DOHH2 (cell line): ENCODE measurements around the gene GLOD5.

Experiments used
- H3F3A ChIP-seq: fragments of 200-600 bp; sonication (generic), shearing (Covaris generic); 2 replicates; pipeline ENCODE4 v1.6.0; 2016; ENCODE audit warnings: antibody characterized with exemption, mild to moderate bottlenecking; ENCODE audit not compliant: control insufficient read depth, insufficient read depth
- H3K27ac ChIP-seq: fragments of 200-600 bp; sonication (generic); 2 replicates; pipeline ENCODE4 v1.5.1; 2014; ENCODE audit warnings: low read depth, mild to moderate bottlenecking, low read length, moderate library complexity
- H3K27me3 ChIP-seq: fragments of 200-600 bp; sonication (generic); 2 replicates; pipeline ENCODE4 v1.6.1; 2014; ENCODE audit warnings: mild to moderate bottlenecking, low read length, mixed read lengths; ENCODE audit not compliant: control insufficient read depth
- H3K36me3 ChIP-seq: fragments of 200-600 bp; sonication (generic); 2 replicates; pipeline ENCODE4 v1.6.1; 2014; ENCODE audit warnings: mild to moderate bottlenecking, low read length, moderate library complexity, mixed read lengths; ENCODE audit not compliant: control insufficient read depth
- H3K4me1 ChIP-seq: fragments of 200-600 bp; sonication (generic); 2 replicates; pipeline ENCODE4 v1.6.1; 2014; ENCODE audit warnings: mild to moderate bottlenecking, low read length, mixed read lengths; ENCODE audit not compliant: control insufficient read depth
- H3K4me2 ChIP-seq: fragments of 200-600 bp; sonication (generic); 2 replicates; pipeline ENCODE4 v1.6.0; 2014; ENCODE audit warnings: mild to moderate bottlenecking, low read length, moderate library complexity
- H3K4me3 ChIP-seq: fragments of 200-600 bp; sonication (generic); 2 replicates; pipeline ENCODE4 v1.5.1; 2014; ENCODE audit warnings: mild to moderate bottlenecking, low read length, mixed read lengths
- H3K79me2 ChIP-seq: fragments of 200-600 bp; sonication (generic); 2 replicates; pipeline ENCODE4 v1.6.1; 2014; ENCODE audit warnings: mild to moderate bottlenecking, low read length, mixed read lengths; ENCODE audit not compliant: control insufficient read depth
- H3K9me2 ChIP-seq: fragments of 200-600 bp; sonication (generic); replicated peaks from 2 replicates; pipeline ENCODE4 v1.6.1; 2014; ENCODE audit warnings: mild to moderate bottlenecking, low read length, mixed read lengths; ENCODE audit not compliant: control insufficient read depth
- H3K9me3 ChIP-seq: fragments of 200-600 bp; sonication (generic); 2 replicates; pipeline ENCODE4 v1.6.1; 2014; ENCODE audit warnings: antibody characterized with exemption, low read length, mixed read lengths; ENCODE audit not compliant: control insufficient read depth, insufficient read depth
- H4K20me1 ChIP-seq: fragments of 200-600 bp; sonication (generic); 2 replicates; pipeline ENCODE4 v1.6.0; 2014; ENCODE audit warnings: low read depth, mild to moderate bottlenecking, antibody characterized with exemption, low read length, moderate library complexity; ENCODE audit not compliant: control insufficient read depth, insufficient read depth
- EZH2phosphoT487 ChIP-seq: fragments of 200-600 bp; sonication (generic); IDR thresholded peaks from 2 replicates; pipeline ENCODE4 v1.6.1; 2017; ENCODE audit warnings: borderline replicate concordance, mild to moderate bottlenecking, antibody characterized with exemption, low read length, moderate library complexity, mixed read lengths
- TF ChIP-seq, protein P1 (sequence below): fragments of 200-600 bp; sonication (generic); IDR thresholded peaks from one replicate; pipeline ENCODE4 v1.5.1; 2014; ENCODE audit warnings: antibody characterized with exemption, mild to moderate bottlenecking, low read depth, low read length; ENCODE audit not compliant: poor library complexity, severe bottlenecking

Gene GLOD5

DNA sequence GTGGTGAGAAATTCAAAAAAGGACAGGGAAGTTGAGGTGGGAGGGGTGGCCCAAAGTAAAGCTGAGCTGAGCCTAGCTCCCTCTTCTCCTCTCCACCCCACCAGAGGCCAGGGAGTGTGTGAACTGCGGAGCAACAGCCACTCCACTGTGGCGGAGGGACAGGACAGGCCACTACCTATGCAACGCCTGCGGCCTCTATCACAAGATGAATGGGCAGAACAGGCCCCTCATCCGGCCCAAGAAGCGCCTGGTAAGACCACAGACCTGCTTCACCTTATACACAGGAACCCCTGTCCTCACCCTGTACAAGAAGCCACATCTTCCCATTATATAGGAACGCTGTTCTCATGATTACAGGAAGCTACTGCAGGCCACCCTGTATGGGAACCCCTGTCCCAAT is 30.7 kb downstream of the GLOD5 start:
- Histone ChIP-seq H3K4me2 (no peak overlapping the region), H3K27ac (no peak overlapping the region), H3K9me3 (no peaks in the 10 kb centered on the region), H3K4me3 (no peak overlapping the region), H3K9me2 (no peaks in the 10 kb centered on the region), H4K20me1 (no peaks in the 10 kb centered on the region), H3K79me2 (no peaks in the 10 kb centered on the region), H3F3A (no peaks in the 10 kb centered on the region), H3K27me3 (no peaks in the 10 kb centered on the region), H3K4me1 (no peaks in the 10 kb centered on the region), H3K36me3 (no peaks in the 10 kb centered on the region)
- TF ChIP-seq, protein P1, sequence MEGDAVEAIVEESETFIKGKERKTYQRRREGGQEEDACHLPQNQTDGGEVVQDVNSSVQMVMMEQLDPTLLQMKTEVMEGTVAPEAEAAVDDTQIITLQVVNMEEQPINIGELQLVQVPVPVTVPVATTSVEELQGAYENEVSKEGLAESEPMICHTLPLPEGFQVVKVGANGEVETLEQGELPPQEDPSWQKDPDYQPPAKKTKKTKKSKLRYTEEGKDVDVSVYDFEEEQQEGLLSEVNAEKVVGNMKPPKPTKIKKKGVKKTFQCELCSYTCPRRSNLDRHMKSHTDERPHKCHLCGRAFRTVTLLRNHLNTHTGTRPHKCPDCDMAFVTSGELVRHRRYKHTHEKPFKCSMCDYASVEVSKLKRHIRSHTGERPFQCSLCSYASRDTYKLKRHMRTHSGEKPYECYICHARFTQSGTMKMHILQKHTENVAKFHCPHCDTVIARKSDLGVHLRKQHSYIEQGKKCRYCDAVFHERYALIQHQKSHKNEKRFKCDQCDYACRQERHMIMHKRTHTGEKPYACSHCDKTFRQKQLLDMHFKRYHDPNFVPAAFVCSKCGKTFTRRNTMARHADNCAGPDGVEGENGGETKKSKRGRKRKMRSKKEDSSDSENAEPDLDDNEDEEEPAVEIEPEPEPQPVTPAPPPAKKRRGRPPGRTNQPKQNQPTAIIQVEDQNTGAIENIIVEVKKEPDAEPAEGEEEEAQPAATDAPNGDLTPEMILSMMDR = no peak
- no peak for TF ChIP-seq EZH2phosphoT487

DNA sequence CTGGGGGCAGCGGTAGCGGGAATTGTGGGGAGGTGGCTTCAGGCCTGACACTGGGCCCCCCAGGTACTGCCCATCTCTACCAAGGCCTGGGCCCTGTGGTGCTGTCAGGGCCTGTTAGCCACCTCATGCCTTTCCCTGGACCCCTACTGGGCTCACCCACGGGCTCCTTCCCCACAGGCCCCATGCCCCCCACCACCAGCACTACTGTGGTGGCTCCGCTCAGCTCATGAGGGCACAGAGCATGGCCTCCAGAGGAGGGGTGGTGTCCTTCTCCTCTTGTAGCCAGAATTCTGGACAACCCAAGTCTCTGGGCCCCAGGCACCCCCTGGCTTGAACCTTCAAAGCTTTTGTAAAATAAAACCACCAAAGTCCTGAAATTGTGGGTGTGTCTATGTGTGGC is 32.4 kb downstream of the GLOD5 start:
- Histone ChIP-seq H3K79me2 (no peaks in the 10 kb centered on the region), H3K27ac (no peak overlapping the region), H3K27me3 (no peaks in the 10 kb centered on the region), H3K4me3 (no peak overlapping the region), H4K20me1 (no peaks in the 10 kb centered on the region), H3K4me2 (no peak overlapping the region), H3K36me3 (no peaks in the 10 kb centered on the region), H3K9me2 (no peaks in the 10 kb centered on the region), H3K9me3 (no peaks in the 10 kb centered on the region), H3F3A (no peaks in the 10 kb centered on the region), H3K4me1 (no peaks in the 10 kb centered on the region)
- TF ChIP-seq, protein P1 = no peak
- no peak for TF ChIP-seq EZH2phosphoT487

DNA sequence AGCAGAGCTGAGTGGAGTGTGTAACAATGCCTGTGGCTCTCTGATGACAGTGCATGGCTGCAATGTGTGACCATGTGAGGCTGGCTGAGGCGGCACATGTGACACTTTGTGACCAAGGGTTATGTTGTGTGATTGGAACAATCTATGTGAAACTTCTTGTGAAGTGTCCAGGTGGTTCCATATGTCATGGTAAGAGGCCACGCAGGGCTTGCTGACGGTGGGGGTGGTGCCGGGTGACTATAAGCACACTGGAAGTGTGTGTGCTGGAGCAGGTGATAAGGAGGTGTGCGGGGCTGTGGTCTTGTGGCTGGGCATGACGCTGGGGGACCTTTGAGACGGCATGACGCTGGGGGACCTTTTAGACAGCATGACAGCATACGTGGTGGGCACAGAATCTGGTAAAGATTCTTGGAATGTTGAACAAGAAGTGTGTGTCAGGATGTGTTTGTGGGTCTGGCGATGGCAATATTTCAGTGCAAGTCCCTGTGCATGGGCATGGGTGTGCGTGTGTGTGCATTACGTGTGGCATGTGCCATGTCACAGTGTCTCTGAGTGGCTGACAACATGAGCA is 32.9 kb downstream of the GLOD5 start:
- Histone ChIP-seq H3K9me3 (no peaks in the 10 kb centered on the region), H4K20me1 (no peaks in the 10 kb centered on the region), H3K79me2 (no peaks in the 10 kb centered on the region), H3K4me2 (no peak overlapping the region), H3K4me3 (no peak overlapping the region), H3K27me3 (no peaks in the 10 kb centered on the region), H3K36me3 (no peaks in the 10 kb centered on the region), H3K4me1 (no peaks in the 10 kb centered on the region), H3K9me2 (no peaks in the 10 kb centered on the region), H3K27ac (no peak overlapping the region), H3F3A (no peaks in the 10 kb centered on the region)
- no peak for TF ChIP-seq EZH2phosphoT487
- TF ChIP-seq, protein P1 = no peak
